GM23248 (cell line): ENCODE results near the gene SLC2A9. TPM values are rescaled to one million over a fixed set of nuclear protein-coding genes. Genes with fewer than 3 reads are reported as not detected.
"Not testable (repeated sequence)": the region's sequence is repeated elsewhere in the genome, so short reads cannot be mapped to it uniquely, and the experiment has no call there.

Experiments
- DNase-seq: peaks from one replicate; pipeline ENCODE4 v3.0.0-alpha.2; 2015
- H2AFZ ChIP-seq: fragments of 200-600 bp; sonication (generic); 2 replicates; pipeline ENCODE4 v1.6.1; 2016; ENCODE audit warnings: antibody characterized with exemption
- H3F3A ChIP-seq: fragments of 200-600 bp; sonication (generic); 2 replicates; pipeline ENCODE4 v1.6.1; 2016; ENCODE audit warnings: mild to moderate bottlenecking, antibody characterized with exemption, mixed run types; ENCODE audit not compliant: insufficient read depth
- H3K27ac ChIP-seq: fragments of 200-600 bp; sonication (generic); 2 replicates; pipeline ENCODE4 v1.5.1; 2016; ENCODE audit warnings: mild to moderate bottlenecking
- H3K27me3 ChIP-seq: fragments of 200-600 bp; sonication (generic); replicated peaks from 2 replicates; pipeline ENCODE4 v1.6.1; 2016; ENCODE audit warnings: mild to moderate bottlenecking; ENCODE audit not compliant: insufficient read depth
- H3K36me3 ChIP-seq: fragments of 200-600 bp; sonication (generic); 2 replicates; pipeline ENCODE4 v1.6.1; 2016; ENCODE audit warnings: low read depth, mild to moderate bottlenecking
- H3K4me1 ChIP-seq: fragments of 200-600 bp; sonication (generic); 2 replicates; pipeline ENCODE4 v1.6.1; 2016; ENCODE audit warnings: mild to moderate bottlenecking; ENCODE audit not compliant: insufficient read depth
- H3K4me2 ChIP-seq: fragments of 200-600 bp; sonication (generic); one replicate; pipeline ENCODE4 v1.6.1; 2016; ENCODE audit warnings: mild to moderate bottlenecking; ENCODE audit not compliant: unreplicated experiment
- H3K4me3 ChIP-seq: fragments of 200-600 bp; sonication (generic); 2 replicates; pipeline ENCODE4 v1.5.1; 2016; ENCODE audit warnings: mild to moderate bottlenecking
- H3K79me2 ChIP-seq: fragments of 200-600 bp; sonication (generic); 2 replicates; pipeline ENCODE4 v1.6.1; 2016; ENCODE audit warnings: mild to moderate bottlenecking; ENCODE audit not compliant: insufficient read depth
- H3K9ac ChIP-seq: fragments of 200-600 bp; sonication (generic); 2 replicates; pipeline ENCODE4 v1.6.1; 2016; ENCODE audit warnings: mild to moderate bottlenecking
- H3K9me2 ChIP-seq: fragments of 200-600 bp; sonication (generic); 2 replicates; pipeline ENCODE4 v1.6.1; 2016; ENCODE audit warnings: mixed run types, mild to moderate bottlenecking, moderate library complexity; ENCODE audit not compliant: insufficient read depth
- H3K9me3 ChIP-seq: fragments of 200-600 bp; sonication (generic); one replicate; pipeline ENCODE4 v1.6.1; 2017; ENCODE audit warnings: low read depth
- H4K20me1 ChIP-seq: fragments of 200-600 bp; sonication (generic); 2 replicates; pipeline ENCODE4 v1.6.0; 2016; ENCODE audit not compliant: insufficient read depth
- EZH2 ChIP-seq: fragments of 200-600 bp; sonication (generic); IDR thresholded peaks from 2 replicates; pipeline ENCODE4 v1.6.1; 2018; ENCODE audit warnings: antibody characterized with exemption, mild to moderate bottlenecking; ENCODE audit not compliant: insufficient read depth, poor library complexity, severe bottlenecking
- EZH2phosphoT487 ChIP-seq: fragments of 200-600 bp; sonication (generic); IDR thresholded peaks from 2 replicates; pipeline ENCODE4 v1.6.1; 2018; ENCODE audit warnings: antibody characterized with exemption, moderate library complexity, mild to moderate bottlenecking, low read depth; ENCODE audit not compliant: insufficient read depth
- WGBS, 2 experiments: methylation state at CpG; one replicate each; pipeline ENCODE4 v1.1.6; 2015 to 2017; ENCODE audit warnings: low lambda C conversion rate in 2 of 2, low coverage in 1 of 2; ENCODE audit errors: missing lambda C conversion rate in 2 of 2; 5-methylcytosine and 5-hydroxymethylcytosine counted together
- in situ Hi-C: fragments of 300-500 bp; cut with MboI; formaldehyde crosslinking; loops from 2 replicates; pipeline ENCODE4 v1.15.0; 2020
- polyA plus RNA-seq: library from polyadenylated mRNA; unstranded; fragments of >200 nt; fragmentation: Nextera tagmentation; extraction: Ambion mirVana; gene quantifications from 2 replicates; pipeline ENCODE4 v1.2.1, GENCODE V29; 2016
- total RNA-seq: library from RNA; depleted of rRNA; stranded (reverse); fragments of >200 nt; shearing (Covaris generic); gene quantifications from 2 replicates; pipeline ENCODE4 v1.2.3, GENCODE V29; 2014

SLC2A9 gene
- total and polyA plus RNA-seq, 2 experiments from 2014 or later = 2.8 to 3.5 TPM

DNA sequence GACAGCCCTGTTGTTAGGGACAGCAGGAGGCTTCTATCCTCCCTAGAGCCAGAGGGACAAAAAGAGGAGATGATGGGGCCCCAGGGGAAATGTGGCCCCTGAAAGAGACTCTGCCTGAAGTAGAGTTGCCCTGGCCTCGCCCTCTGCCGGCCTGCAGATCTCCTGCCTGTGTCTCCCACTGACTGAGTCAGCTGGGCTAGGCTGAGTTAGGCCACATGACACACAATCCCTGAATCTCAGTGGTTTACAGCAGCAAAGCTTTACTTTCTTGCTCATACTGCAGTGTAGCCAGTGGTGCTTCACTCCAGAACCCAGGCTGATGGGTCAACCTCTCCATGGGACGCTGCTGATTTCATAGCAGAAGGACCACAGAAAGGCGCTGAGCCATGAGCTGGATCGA lies 216.4 kb downstream of the SLC2A9 start:
- 44% methylated on average over 5 of the region's 5 CpGs for WGBS, 2 experiments
- Histone ChIP-seq H4K20me1 (no peaks in the 10 kb centered on the region), H3K36me3 (no peaks in the 10 kb centered on the region), H3K4me3 (no peak overlapping the region), H3K27ac (no peak overlapping the region), H3K4me1 (no peaks in the 10 kb centered on the region), H3K79me2 (no peaks in the 10 kb centered on the region), H3K4me2 (no peak overlapping the region), H3K27me3 (no peaks in the 10 kb centered on the region), H3K9me3 (no peaks in the 10 kb centered on the region), H2AFZ (no peak overlapping the region), H3K9me2 (no peaks in the 10 kb centered on the region), H3K9ac (no peak overlapping the region), H3F3A (no peaks in the 10 kb centered on the region)
- in situ Hi-C loops = no loop called here
- no peak for TF ChIP-seq EZH2phosphoT487
- DNase-seq = peak; percentile 36

DNA sequence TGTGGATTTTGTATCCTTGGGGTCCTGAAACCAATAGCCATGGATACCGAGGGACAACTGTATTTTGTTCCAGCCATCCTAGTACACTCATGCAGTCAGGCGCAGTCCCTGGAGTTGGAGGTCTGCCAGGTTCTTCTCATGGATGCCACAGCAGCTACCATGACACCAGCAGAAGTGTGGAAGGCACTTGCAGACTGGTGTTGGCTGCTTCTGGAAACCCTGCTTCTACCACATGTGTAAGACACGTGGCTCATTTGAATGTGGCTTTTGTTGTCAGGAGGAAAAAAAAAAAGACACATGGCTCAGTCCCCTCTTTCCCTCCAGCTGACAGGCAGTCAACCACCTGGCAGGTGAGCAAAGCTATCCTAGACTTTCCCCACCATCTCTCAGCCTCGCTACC lies 220.4 kb downstream of the SLC2A9 start:
- Histone ChIP-seq H3K27ac (no peak overlapping the region), H3K4me2 (no peak overlapping the region), H2AFZ (no peak overlapping the region), H3K27me3 (no peaks in the 10 kb centered on the region), H3K9me2 (no peaks in the 10 kb centered on the region), H3F3A (no peaks in the 10 kb centered on the region), H3K4me1 (no peaks in the 10 kb centered on the region), H4K20me1 (no peaks in the 10 kb centered on the region), H3K36me3 (no peaks in the 10 kb centered on the region), H3K79me2 (no peaks in the 10 kb centered on the region), H3K4me3 (no peak overlapping the region), H3K9ac (no peak overlapping the region), H3K9me3 (no peaks in the 10 kb centered on the region)
- DNase-seq = no peak
- WGBS, 2 experiments = 24 to 32% methylated on average over 4 of the region's 4 CpGs
- TF ChIP-seq EZH2phosphoT487 (no peak), EZH2 (no peak)
- in situ Hi-C loops = no loop called here

DNA sequence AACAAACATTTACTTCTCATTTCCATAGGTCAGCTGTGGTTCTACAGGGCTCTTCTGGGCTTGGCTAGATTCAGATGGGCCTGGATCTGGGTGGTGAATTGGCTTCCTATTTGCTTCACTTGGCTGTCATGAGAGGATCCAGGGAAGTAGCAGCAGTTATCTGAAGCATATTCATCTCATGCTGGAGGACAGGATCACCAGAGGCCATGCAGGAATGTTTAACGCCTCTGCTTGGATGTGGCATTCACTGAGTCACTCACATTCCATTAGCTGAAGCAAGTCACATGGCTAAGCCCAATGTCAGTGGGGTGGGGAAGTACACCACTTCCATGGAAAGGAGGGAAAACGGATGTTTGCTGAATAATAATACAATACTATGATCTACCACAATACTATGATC lies 224.7 kb downstream of the SLC2A9 start:
- in situ Hi-C loops, H3K27me3 ChIP-seq, H3K79me2 ChIP-seq, H4K20me1 ChIP-seq, H3K27ac ChIP-seq, H3F3A ChIP-seq, H3K9ac ChIP-seq, H3K9me2 ChIP-seq, H2AFZ ChIP-seq, H3K9me3 ChIP-seq, H3K4me3 ChIP-seq, H3K36me3 ChIP-seq, H3K4me2 ChIP-seq, H3K4me1 ChIP-seq: not testable (repeated sequence)
- DNase-seq = peak; percentile 36
- 10 to 14% methylated on average over 2 of the region's 2 CpGs for WGBS, 2 experiments

DNA sequence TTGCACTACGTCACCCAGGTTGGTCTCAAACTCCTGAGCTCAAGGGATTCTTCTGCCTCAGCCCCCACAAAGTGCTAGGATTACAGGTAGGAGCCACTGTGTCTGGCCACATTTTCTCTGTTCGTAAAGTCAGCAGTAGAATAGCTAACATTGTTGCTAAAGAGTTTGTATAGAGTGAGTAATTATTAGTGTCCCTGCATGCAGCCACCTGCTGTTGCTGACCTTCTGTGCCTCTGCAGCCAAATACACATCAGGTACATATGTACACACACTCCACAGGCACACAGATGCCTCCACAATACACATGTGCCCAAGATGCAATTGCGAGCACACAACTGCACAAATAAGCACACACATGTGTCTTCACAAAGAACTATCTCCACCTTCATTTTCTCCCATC lies 228.9 kb downstream of the SLC2A9 start:
- no peaks in the 10 kb centered on the region for H3K4me1 ChIP-seq
- no peaks in the 10 kb centered on the region for H3K9me2 ChIP-seq
- no peaks in the 10 kb centered on the region for H3K27me3 ChIP-seq
- H3K4me3 ChIP-seq = no peak overlapping the region
- H2AFZ ChIP-seq = no peak overlapping the region
- H3K79me2 ChIP-seq = no peaks in the 10 kb centered on the region
- no peak overlapping the region for H3K27ac ChIP-seq
- DNase-seq = no peak
- H3K9ac ChIP-seq = no peak overlapping the region
- in situ Hi-C loops = no loop called here
- 37 to 52% methylated on average over 3 of the region's 3 CpGs for WGBS, 2 experiments
- H4K20me1 ChIP-seq = no peaks in the 10 kb centered on the region
- H3K9me3 ChIP-seq = no peaks in the 10 kb centered on the region
- no peak overlapping the region for H3K4me2 ChIP-seq
- no peaks in the 10 kb centered on the region for H3F3A ChIP-seq
- TF ChIP-seq EZH2phosphoT487 = no peak
- TF ChIP-seq EZH2 = no peak
- H3K36me3 ChIP-seq = no peaks in the 10 kb centered on the region

DNA sequence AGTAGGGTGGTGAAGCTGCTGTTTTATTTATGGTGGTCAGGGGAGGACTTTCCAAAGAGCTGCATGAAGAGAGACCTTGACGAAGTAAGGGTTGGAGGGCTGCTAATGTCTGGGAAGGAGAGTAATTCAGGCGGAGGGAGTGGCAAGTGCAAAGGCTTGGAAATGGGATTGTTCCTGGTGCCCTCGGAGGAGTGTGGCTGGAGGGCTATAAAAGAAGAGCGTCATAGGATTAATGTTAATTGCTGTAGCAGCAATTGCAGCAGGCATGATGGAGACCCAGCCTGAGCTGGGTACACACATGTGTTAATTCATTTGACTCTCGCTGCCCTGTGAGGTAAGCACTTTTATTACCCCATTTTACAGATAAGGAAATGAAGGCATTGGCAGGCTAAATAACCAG lies 235.4 kb downstream of the SLC2A9 start:
- in situ Hi-C loops, H3F3A ChIP-seq, H3K9ac ChIP-seq, H3K79me2 ChIP-seq, H3K4me1 ChIP-seq, H3K9me3 ChIP-seq, H3K27me3 ChIP-seq, H4K20me1 ChIP-seq, H2AFZ ChIP-seq, DNase-seq, H3K27ac ChIP-seq, H3K36me3 ChIP-seq, H3K4me2 ChIP-seq, H3K9me2 ChIP-seq, H3K4me3 ChIP-seq: not testable (repeated sequence)
- WGBS, 2 experiments = 44 to 49% methylated on average over 5 of the region's 5 CpGs
